ENCODE measurements around the gene BTG1.

BTG1 gene

GRCh38 chr12:92143686-92144630, 1.7 kb downstream of the BTG1 start:
- TF ChIP-seq CTCF (conservative IDR thresholded peaks at IDR 0.05; ENCODE audit: low read depth, low read length) = peak; percentile 83
- DNase-seq (ENCODE audit: low read depth) = peak; percentile 83
- peak overlapping the region; percentile 82 for H3K4me3 ChIP-seq (ENCODE audit: low read length)

- no peak for DNase-seq (ENCODE audit: low read depth)
- H3K4me3 ChIP-seq (ENCODE audit: low read length) = peak overlapping the region; percentile 82
- TF ChIP-seq CTCF (conservative IDR thresholded peaks at IDR 0.05; ENCODE audit: low read depth, low read length) = no peak
Measured at GRCh38 chr12:92143258-92143657, 2.4 kb downstream of the BTG1 start.

GRCh38 chr12:92142251-92142926, 3.3 kb downstream of the BTG1 start:
- no peak for DNase-seq (ENCODE audit: low read depth)
- TF ChIP-seq CTCF (conservative IDR thresholded peaks at IDR 0.05; ENCODE audit: low read depth, low read length) = no peak
- H3K4me3 ChIP-seq (ENCODE audit: low read length) = peak overlapping the region; percentile 82

- DNase-seq (ENCODE audit: low read depth) = no peak
- no peak for TF ChIP-seq CTCF (conservative IDR thresholded peaks at IDR 0.05; ENCODE audit: low read depth, low read length)
- peak overlapping the region; percentile 82 for H3K4me3 ChIP-seq (ENCODE audit: low read length)
Measured at GRCh38 chr12:92141591-92142121, 4.0 kb downstream of the BTG1 start.

- H3K4me3 ChIP-seq (ENCODE audit: low read length) = peak overlapping the region; percentile 82
- TF ChIP-seq CTCF (conservative IDR thresholded peaks at IDR 0.05; ENCODE audit: low read depth, low read length) = no peak
- DNase-seq (ENCODE audit: low read depth) = no peak
Measured at GRCh38 chr12:92140896-92141536, 4.6 kb downstream of the BTG1 start.

- no peak for TF ChIP-seq CTCF (conservative IDR thresholded peaks at IDR 0.05; ENCODE audit: low read depth, low read length)
- DNase-seq (ENCODE audit: low read depth) = no peak
- H3K4me3 ChIP-seq (ENCODE audit: low read length) = peak overlapping the region; percentile 82
Measured at GRCh38 chr12:92140156-92140555, 5.5 kb downstream of the BTG1 start.
